Loucy (cell line): ENCODE results near the gene VPS37C.

Experiments used
- EZH2phosphoT487 ChIP-seq: fragments of 200-600 bp; IDR thresholded peaks from 2 replicates; pipeline ENCODE4 v1.6.1; 2018; ENCODE audit warnings: antibody characterized with exemption, mild to moderate bottlenecking, moderate library complexity, borderline replicate concordance
- TF ChIP-seq, protein P1 (sequence below): fragments of 200-600 bp; sonication (generic); conservative IDR thresholded peaks from 2 replicates; pipeline ENCODE4 v1.5.1; 2014; ENCODE audit warnings: mild to moderate bottlenecking, antibody characterized with exemption, low read length

DNA sequence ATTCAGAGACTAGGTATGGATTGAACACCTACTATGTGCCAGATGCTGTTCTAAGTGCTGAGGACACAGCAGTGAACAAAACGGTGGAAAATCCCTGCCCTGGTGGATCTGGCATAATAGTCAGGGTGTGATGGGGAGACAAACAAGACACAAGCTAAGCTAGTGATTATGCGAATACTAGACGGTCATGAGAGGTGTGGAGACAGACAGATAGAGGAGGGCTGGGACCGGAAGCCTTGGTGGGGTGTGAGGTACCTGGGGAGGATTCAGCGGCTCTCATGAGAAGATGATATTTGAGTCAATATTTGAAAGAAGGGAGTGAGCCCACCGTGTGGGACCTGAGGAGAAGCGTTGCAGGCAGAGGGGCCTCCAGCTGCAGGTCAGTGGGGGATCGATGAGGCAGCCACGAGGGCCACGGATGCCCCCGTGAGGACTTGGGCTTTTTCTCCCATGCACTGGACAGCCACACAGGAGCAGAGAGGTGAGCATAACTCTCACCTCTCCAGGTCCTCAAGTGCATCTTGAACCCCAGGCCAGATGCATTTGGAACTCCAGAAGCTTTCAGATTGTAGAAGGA is 54.2 kb downstream of the VPS37C start:
- TF ChIP-seq, protein P1, sequence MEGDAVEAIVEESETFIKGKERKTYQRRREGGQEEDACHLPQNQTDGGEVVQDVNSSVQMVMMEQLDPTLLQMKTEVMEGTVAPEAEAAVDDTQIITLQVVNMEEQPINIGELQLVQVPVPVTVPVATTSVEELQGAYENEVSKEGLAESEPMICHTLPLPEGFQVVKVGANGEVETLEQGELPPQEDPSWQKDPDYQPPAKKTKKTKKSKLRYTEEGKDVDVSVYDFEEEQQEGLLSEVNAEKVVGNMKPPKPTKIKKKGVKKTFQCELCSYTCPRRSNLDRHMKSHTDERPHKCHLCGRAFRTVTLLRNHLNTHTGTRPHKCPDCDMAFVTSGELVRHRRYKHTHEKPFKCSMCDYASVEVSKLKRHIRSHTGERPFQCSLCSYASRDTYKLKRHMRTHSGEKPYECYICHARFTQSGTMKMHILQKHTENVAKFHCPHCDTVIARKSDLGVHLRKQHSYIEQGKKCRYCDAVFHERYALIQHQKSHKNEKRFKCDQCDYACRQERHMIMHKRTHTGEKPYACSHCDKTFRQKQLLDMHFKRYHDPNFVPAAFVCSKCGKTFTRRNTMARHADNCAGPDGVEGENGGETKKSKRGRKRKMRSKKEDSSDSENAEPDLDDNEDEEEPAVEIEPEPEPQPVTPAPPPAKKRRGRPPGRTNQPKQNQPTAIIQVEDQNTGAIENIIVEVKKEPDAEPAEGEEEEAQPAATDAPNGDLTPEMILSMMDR, result no peak
- TF ChIP-seq EZH2phosphoT487, result no peak
